GM21360 (cell line): Measurements from ENCODE around the gene ODC1.

Experiments
- ATAC-seq: cut with Tn5 transposase; IDR thresholded peaks from one replicate; pipeline ENCODE4 v1.9.1; 2021; ENCODE audit warnings: mild to moderate bottlenecking, moderate library complexity; ENCODE audit not compliant: unreplicated experiment

ODC1 gene

DNA sequence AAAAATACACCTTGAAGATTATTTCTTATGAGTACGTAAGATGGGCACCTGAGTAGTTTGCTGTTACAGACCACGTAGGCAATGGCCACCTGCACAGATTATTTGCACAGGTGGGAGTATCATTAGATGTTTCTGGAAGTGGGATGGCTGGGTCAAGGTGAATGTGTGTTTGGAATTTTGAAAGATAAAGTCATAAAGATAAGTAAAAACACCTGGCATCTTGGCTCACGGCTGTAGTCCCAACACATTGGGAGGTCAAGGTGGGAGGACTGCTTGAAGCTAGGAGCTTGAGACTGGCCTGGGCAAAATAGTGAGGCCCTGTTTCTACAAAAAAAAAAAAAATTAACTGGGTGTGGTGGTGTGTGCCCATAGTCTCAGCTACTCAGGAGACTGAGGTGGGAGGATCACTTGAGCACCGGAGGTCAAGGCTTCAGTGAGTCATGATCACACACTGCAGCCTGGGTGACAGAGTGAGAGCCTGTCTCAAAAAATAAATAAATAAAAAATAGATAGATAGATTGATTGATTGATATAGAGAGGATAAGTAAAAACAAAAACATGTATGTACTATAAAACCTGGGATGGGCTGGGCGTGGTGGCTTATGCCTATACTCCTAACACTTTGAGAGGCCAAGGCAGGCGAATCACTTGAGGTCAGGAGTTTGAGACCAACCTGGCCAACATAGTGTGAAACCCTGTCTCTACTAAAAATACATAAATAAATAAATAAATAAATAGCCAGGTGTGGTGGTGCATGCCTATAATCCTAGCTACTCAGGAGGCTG is 30.4 kb downstream of the ODC1 start:
- ATAC-seq: no peak

DNA sequence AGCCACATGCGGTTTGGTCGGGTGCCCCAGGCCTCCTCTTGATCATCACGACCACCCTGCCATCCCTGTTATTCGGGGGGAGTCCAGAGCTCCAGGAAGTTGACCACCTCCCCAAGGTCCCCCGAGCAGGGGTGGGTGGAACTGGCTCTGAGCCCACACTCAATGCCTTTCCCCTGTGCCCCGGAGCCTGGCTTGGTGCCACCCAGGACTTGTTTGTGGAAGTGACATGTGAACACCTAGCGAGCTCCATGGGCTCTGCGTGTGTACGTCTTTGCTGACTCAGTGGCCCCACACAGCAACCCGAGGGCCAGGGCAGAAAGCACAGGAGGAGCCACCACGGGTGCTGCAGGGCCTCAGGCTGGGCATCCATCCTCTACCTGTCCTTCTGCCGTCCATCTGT is 32.5 kb downstream of the ODC1 start:
- no peak for ATAC-seq

GRCh38 chr2:10415048-10415447 is 33.1 kb downstream of the ODC1 start:
- ATAC-seq: no peak

- ATAC-seq: no peak
Observed at GRCh38 chr2:10414591-10414990, 33.5 kb downstream of the ODC1 start.

DNA sequence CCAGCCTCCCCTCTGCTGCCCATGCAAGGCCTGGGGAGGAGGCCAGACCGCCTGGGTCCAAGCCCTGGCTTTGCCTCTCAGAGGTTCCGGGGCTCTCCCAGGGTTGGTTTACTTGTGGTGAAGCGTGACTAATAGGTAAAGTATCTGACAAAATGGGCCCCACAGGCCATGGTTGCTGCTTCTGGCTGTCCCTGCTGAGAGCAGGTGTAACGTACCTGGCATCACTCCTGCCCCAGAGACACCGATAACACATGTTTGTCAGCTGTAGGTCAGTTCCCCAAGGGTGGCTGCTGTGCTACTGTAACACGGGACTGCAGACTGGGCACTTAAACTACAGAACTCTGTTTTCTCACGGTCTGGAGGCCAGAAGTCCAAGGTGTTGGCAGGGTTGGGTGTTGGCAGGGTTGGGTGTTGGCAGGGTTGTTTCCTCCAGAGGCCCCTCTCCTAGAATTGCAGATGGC is 34.1 kb downstream of the ODC1 start:
- no peak for ATAC-seq

DNA sequence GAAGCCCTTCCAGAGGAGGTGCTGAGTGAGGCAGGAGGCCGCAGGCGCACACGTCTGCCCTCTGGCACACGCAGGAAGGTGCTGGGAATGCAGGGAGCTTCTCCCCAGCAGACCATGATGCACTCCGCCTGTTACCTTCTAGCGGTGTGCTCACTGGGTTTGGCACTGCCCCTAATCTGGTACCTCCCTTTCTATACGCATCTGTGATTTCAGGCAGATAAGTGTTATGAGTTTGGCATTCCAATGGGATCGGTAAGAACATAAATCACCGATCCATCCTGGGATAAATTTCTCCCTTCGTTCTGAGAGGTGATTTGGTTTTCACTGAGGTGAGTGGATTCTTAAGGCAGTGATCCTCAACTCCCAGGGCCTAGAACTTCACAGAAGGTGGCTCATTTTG is 34.6 kb downstream of the ODC1 start:
- ATAC-seq: no peak

DNA sequence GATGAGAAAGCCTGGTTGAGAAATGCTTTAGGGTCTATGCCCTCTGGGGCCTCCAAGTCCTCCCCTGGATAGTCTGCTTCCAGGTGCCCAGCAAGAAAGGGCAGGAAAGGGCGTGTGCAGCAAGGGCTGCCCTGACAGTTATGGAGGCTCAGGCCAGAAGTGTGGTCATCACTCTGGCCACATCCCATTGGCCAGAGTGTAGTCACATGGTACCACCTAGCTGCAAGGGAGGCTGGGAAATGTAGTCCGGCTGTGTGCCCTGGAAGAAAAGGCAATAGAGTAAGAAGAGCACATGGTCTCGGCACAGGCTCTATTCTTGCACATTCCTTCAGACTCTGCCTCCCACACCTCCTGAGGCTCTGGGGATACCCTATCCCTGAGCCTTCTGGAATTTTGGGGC is 35.7 kb downstream of the ODC1 start:
- ATAC-seq: peak; percentile 28

GRCh38 chr2:10411557-10411956 is 36.6 kb downstream of the ODC1 start:
- ATAC-seq: no peak

- no peak for ATAC-seq
Observed at GRCh38 chr2:10410823-10411437, 37.2 kb downstream of the ODC1 start.

GRCh38 chr2:10410001-10410822 is 37.9 kb downstream of the ODC1 start:
- peak; percentile 58 for ATAC-seq

DNA sequence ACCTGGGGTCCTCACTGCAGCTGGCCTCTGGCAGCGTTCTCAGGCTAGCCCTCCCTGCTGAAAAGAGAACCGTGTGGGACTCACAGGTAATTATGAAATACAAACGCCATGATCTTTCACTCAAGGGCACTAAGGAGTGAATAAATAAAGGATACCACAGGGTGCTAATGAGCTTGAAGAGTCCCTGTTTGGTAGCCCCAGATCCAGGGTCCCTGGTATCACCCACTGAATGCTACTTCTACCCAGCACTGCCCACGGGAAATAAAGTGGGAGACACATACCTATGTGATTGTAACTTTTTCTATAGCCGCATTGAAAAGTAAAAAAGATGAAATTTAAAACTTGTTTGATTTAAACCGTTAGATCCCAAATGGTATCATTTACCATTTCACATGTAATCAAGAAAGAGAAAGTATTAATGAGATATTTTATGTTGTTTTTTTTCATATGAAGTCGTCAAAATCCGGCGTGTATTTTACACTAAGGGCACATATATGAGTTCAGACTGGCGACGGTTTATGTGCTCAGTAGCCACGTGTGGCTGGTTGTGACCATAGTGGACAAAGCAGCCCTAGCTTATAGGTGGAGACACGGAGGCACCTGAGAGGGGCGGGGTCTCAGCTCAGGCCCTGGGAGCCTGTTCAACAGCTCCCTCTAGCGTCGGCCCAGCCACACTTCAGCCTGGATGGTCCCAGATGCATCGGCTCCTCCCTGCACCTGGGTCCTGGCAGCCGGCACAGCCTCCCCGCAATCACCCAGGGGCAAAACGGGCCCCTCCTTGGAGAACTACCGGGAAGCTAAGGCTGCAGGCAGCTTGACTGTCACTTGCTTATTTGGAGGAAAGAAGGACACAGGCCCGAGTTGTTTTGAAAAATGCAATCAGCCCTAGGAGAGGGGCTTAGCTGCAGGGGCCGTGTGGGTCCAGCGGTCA is 39.2 kb downstream of the ODC1 start:
- ATAC-seq: peak; percentile 48

- ATAC-seq: peak; percentile 32
Observed at GRCh38 chr2:10407841-10408648, 40.1 kb downstream of the ODC1 start.

- ATAC-seq: no peak
Observed at GRCh38 chr2:10407432-10407831, 40.7 kb downstream of the ODC1 start.

- no peak for ATAC-seq
Observed at GRCh38 chr2:10406491-10407188, 41.5 kb downstream of the ODC1 start.

DNA sequence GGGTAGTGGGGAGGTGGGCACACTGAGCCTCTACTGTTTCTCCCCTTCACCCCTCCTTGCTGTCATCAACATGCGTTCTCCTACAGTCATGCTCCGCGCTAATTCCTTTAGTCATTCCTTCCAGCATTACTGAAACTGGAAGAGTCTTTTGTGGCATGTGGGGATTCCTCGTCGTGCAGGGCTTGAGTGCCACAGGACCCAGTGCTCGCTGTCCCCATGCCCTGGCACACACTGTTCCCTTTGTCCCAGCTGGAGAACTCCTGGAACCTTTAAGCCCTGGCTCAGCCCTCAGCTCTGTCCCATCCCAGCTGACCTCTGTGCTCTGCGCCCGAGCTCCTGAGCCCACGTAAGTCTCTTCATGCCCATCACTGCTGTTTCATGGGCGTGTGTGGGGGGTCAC is 42.1 kb downstream of the ODC1 start:
- ATAC-seq: no peak

DNA sequence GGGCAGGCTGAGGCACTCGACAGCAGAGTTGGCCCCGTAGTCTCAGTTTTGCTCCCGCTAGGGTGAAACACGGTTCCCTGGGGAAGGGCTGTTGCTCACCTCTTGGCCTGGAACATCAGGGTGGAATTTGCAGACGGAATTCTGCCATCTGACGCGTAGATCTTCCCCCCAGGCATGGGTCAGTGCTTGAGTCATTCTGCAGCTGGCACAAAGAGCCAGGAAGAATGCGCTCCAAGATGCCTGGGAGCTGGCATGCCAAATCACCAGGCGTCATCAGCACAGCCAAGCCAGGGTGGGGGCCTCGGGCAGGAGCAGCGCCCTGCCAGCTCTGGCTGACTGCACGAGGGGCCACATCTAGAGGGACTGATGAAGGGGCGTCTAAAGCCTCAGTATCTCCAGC is 42.7 kb downstream of the ODC1 start:
- no peak for ATAC-seq

- ATAC-seq: no peak
Observed at GRCh38 chr2:10404324-10405143, 43.6 kb downstream of the ODC1 start.

DNA sequence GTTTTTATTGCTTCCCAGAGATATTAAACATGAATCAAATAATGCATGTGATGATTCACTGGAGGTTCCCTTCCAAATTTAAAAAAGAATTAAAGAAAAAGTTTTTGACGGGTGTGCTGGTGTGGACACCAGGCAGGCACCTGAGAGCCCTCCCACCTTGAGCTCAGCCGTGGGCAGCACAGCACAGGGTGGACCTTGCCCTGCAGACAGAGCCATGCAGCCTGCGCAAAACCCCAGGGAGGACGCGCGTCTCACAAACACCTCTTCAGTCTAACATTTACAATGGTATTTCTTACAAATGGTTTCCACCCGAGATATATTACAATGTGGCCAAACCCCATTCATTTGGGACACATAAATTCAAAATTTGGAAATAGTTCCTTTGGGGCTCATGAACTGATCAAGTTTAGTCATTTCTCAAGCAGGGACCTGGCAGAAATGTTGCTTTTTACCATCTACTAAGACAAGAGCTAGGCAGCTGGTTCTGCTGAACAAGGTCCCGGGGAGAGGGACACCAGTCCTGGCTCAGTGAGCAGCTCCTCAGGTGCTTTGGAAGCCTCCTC is 45.4 kb downstream of the ODC1 start:
- ATAC-seq: no peak
